ENCODE measurements around the gene CCR6. TPM values are rescaled to one million over a fixed set of nuclear protein-coding genes. Genes with fewer than 3 reads are reported as not detected.

CCR6 gene
- total and polyA plus RNA-seq, 2 experiments from 2014 or later = not detected

GRCh38 chr6:167095888-167096287 is 27.0 kb upstream of the CCR6 start:
- H3K9me3 ChIP-seq (ENCODE audit: low read depth) = no peaks in the 10 kb centered on the region

DNA sequence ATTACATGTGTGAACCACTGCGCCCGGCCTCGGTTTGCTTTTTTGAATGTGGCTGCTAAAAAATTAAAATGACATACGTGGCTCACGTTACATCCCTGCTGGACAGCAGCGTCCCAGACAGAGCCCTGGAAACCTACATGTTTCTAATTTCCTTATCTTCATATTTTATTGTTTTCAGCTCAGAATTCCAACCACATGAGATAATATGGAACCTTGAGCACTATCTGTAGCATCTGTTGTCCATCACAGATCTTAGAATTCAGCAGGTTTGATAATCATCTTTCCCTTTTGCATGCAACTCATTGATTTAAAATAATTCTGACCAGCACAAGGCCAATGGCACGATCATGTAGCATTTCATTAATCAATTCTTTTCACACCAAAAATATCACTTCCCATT is 25.9 kb upstream of the CCR6 start:
- no peaks in the 10 kb centered on the region for H3K36me3 ChIP-seq (ENCODE audit: low read depth)
- no peaks in the 10 kb centered on the region for H3K79me2 ChIP-seq (ENCODE audit: insufficient read depth)
- WGBS, 2 experiments (ENCODE audit: low coverage in 1 of 2, low lambda C conversion rate in 2 of 2, missing lambda C conversion rate in 2 of 2) = 11 to 12% methylated on average over 7 of the region's 7 CpGs

More at GRCh38 chr6:167095888-167096287, 27.0 kb upstream of the CCR6 start:
- Histone ChIP-seq H3K36me3 (ENCODE audit: low read depth) (no peaks in the 10 kb centered on the region), H3K9me2 (ENCODE audit: insufficient read depth) (no peaks in the 10 kb centered on the region), H3K4me3 (no peak overlapping the region), H3F3A (ENCODE audit: insufficient read depth) (no peaks in the 10 kb centered on the region), H3K9ac (no peak overlapping the region), H2AFZ (no peak overlapping the region), H3K4me2 (ENCODE audit: unreplicated experiment) (no peak overlapping the region), H4K20me1 (ENCODE audit: insufficient read depth) (no peaks in the 10 kb centered on the region), H3K27me3 (replicated peaks; ENCODE audit: insufficient read depth) (no peaks in the 10 kb centered on the region), H3K27ac (no peak overlapping the region), H3K79me2 (ENCODE audit: insufficient read depth) (no peaks in the 10 kb centered on the region), H3K4me1 (ENCODE audit: insufficient read depth) (no peaks in the 10 kb centered on the region)
- in situ Hi-C loops (cut with MboI) = no loop called here
- 41 to 50% methylated on average over 2 of the region's 2 CpGs for WGBS, 2 experiments (ENCODE audit: low coverage in 1 of 2, low lambda C conversion rate in 2 of 2, missing lambda C conversion rate in 2 of 2)
- TF ChIP-seq EZH2 (IDR thresholded peaks at IDR 0.05; ENCODE audit: insufficient read depth, poor library complexity, severe bottlenecking) = no peak
- TF ChIP-seq EZH2phosphoT487 (IDR thresholded peaks at IDR 0.05; ENCODE audit: insufficient read depth, low read depth) = no peak
- DNase-seq = no peak

GRCh38 chr6:167097770-167098169 is 25.1 kb upstream of the CCR6 start:
- Histone ChIP-seq H3K27ac (no peak overlapping the region), H3F3A (ENCODE audit: insufficient read depth) (no peaks in the 10 kb centered on the region), H3K9me2 (ENCODE audit: insufficient read depth) (no peaks in the 10 kb centered on the region), H3K4me2 (ENCODE audit: unreplicated experiment) (no peak overlapping the region), H3K9me3 (ENCODE audit: low read depth) (no peaks in the 10 kb centered on the region), H4K20me1 (ENCODE audit: insufficient read depth) (no peaks in the 10 kb centered on the region), H3K4me3 (no peak overlapping the region), H3K9ac (no peak overlapping the region), H2AFZ (no peak overlapping the region), H3K36me3 (ENCODE audit: low read depth) (no peaks in the 10 kb centered on the region), H3K27me3 (replicated peaks; ENCODE audit: insufficient read depth) (no peaks in the 10 kb centered on the region), H3K79me2 (ENCODE audit: insufficient read depth) (no peaks in the 10 kb centered on the region), H3K4me1 (ENCODE audit: insufficient read depth) (no peaks in the 10 kb centered on the region)
- no peak for DNase-seq
- in situ Hi-C loops (cut with MboI) = no loop called here
- TF ChIP-seq EZH2 (IDR thresholded peaks at IDR 0.05; ENCODE audit: insufficient read depth, poor library complexity, severe bottlenecking) (no peak), EZH2phosphoT487 (IDR thresholded peaks at IDR 0.05; ENCODE audit: insufficient read depth, low read depth) (no peak)
- WGBS, 2 experiments (ENCODE audit: low coverage in 1 of 2, low lambda C conversion rate in 2 of 2, missing lambda C conversion rate in 2 of 2) = 54 to 63% methylated on average over 23 of the region's 23 CpGs

More for the DNA sequence above, 25.9 kb upstream of the CCR6 start:
- H3K4me1 ChIP-seq (ENCODE audit: insufficient read depth) = no peaks in the 10 kb centered on the region
- no peaks in the 10 kb centered on the region for H3K9me2 ChIP-seq (ENCODE audit: insufficient read depth)
- H3K4me3 ChIP-seq = no peak overlapping the region
- in situ Hi-C loops (cut with MboI) = no loop called here
- no peaks in the 10 kb centered on the region for H3F3A ChIP-seq (ENCODE audit: insufficient read depth)
- TF ChIP-seq EZH2 (IDR thresholded peaks at IDR 0.05; ENCODE audit: insufficient read depth, poor library complexity, severe bottlenecking) = no peak
- no peak for TF ChIP-seq EZH2phosphoT487 (IDR thresholded peaks at IDR 0.05; ENCODE audit: insufficient read depth, low read depth)
- no peaks in the 10 kb centered on the region for H4K20me1 ChIP-seq (ENCODE audit: insufficient read depth)
- no peak overlapping the region for H3K4me2 ChIP-seq (ENCODE audit: unreplicated experiment)
- no peak overlapping the region for H2AFZ ChIP-seq
- no peak overlapping the region for H3K27ac ChIP-seq
- H3K27me3 ChIP-seq (replicated peaks; ENCODE audit: insufficient read depth) = no peaks in the 10 kb centered on the region
- no peak overlapping the region for H3K9ac ChIP-seq
- H3K9me3 ChIP-seq (ENCODE audit: low read depth) = no peaks in the 10 kb centered on the region
- no peak for DNase-seq

DNA sequence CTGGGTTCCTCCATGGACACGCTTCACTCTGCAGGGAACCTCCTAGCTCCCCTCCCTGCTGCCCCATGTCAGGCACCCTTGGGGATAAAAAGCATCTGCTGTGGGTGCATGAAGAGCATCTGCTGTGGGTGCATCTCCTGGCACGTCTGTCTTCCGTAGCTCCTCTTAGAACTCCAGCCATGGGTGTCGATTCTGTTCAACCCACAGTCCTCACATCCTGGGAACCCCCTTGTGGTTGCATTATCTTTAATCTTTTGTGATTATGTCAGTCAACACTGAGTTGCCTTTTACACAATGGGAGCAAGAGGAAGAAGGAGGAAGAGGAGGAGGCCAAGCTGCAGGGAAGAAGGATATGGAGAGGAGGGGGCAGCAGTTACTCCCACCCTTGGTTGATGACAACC is 24.1 kb upstream of the CCR6 start:
- Histone ChIP-seq H3K36me3 (ENCODE audit: low read depth) (no peaks in the 10 kb centered on the region), H3K9ac (no peak overlapping the region), H2AFZ (no peak overlapping the region), H3K79me2 (ENCODE audit: insufficient read depth) (no peaks in the 10 kb centered on the region), H3K27ac (no peak overlapping the region), H3K4me2 (ENCODE audit: unreplicated experiment) (no peak overlapping the region), H3F3A (ENCODE audit: insufficient read depth) (no peaks in the 10 kb centered on the region), H3K9me3 (ENCODE audit: low read depth) (no peaks in the 10 kb centered on the region), H3K27me3 (replicated peaks; ENCODE audit: insufficient read depth) (no peaks in the 10 kb centered on the region), H4K20me1 (ENCODE audit: insufficient read depth) (no peaks in the 10 kb centered on the region), H3K4me3 (no peak overlapping the region), H3K4me1 (ENCODE audit: insufficient read depth) (no peaks in the 10 kb centered on the region), H3K9me2 (ENCODE audit: insufficient read depth) (no peaks in the 10 kb centered on the region)
- in situ Hi-C loops (cut with MboI) = no loop called here
- TF ChIP-seq EZH2 (IDR thresholded peaks at IDR 0.05; ENCODE audit: insufficient read depth, poor library complexity, severe bottlenecking) (no peak), EZH2phosphoT487 (IDR thresholded peaks at IDR 0.05; ENCODE audit: insufficient read depth, low read depth) (no peak)
- DNase-seq = no peak
- 15% methylated on average over 4 of the region's 4 CpGs for WGBS, 2 experiments (ENCODE audit: low coverage in 1 of 2, low lambda C conversion rate in 2 of 2, missing lambda C conversion rate in 2 of 2)

- no peak overlapping the region for H3K27ac ChIP-seq
- no peaks in the 10 kb centered on the region for H3K4me1 ChIP-seq (ENCODE audit: insufficient read depth)
- no peaks in the 10 kb centered on the region for H3K79me2 ChIP-seq (ENCODE audit: insufficient read depth)
- H3K9me3 ChIP-seq (ENCODE audit: low read depth) = no peaks in the 10 kb centered on the region
- DNase-seq = no peak
- TF ChIP-seq EZH2 (IDR thresholded peaks at IDR 0.05; ENCODE audit: insufficient read depth, poor library complexity, severe bottlenecking) = no peak
- no peak for TF ChIP-seq EZH2phosphoT487 (IDR thresholded peaks at IDR 0.05; ENCODE audit: insufficient read depth, low read depth)
- no peaks in the 10 kb centered on the region for H3K36me3 ChIP-seq (ENCODE audit: low read depth)
- in situ Hi-C loops (cut with MboI) = no loop called here
- H3K27me3 ChIP-seq (replicated peaks; ENCODE audit: insufficient read depth) = no peaks in the 10 kb centered on the region
- H3K4me2 ChIP-seq (ENCODE audit: unreplicated experiment) = no peak overlapping the region
- H3K9me2 ChIP-seq (ENCODE audit: insufficient read depth) = no peaks in the 10 kb centered on the region
- WGBS, 2 experiments (ENCODE audit: low coverage in 1 of 2, low lambda C conversion rate in 2 of 2, missing lambda C conversion rate in 2 of 2) = 54% methylated on average over 8 of the region's 8 CpGs
- H2AFZ ChIP-seq = no peak overlapping the region
- no peaks in the 10 kb centered on the region for H4K20me1 ChIP-seq (ENCODE audit: insufficient read depth)
- H3K4me3 ChIP-seq = no peak overlapping the region
- no peak overlapping the region for H3K9ac ChIP-seq
- H3F3A ChIP-seq (ENCODE audit: insufficient read depth) = no peaks in the 10 kb centered on the region
Measured at GRCh38 chr6:167099707-167100106, 23.2 kb upstream of the CCR6 start.

All from GM23248 (cell line).